GM12872 (cell line): ENCODE measurements around the gene ZNF628.

Source experiments
- CTCF ChIP-seq: IDR thresholded peaks from 3 replicates; pipeline ENCODE4 v1.5.1; 2011; ENCODE audit warnings: low read depth, mild to moderate bottlenecking, low read length, moderate library complexity; ENCODE audit not compliant: insufficient read depth

The ZNF628 gene

GRCh38 chr19:55451965-55452748, 24.3 kb upstream of the ZNF628 start:
- TF ChIP-seq CTCF, result no peak

- TF ChIP-seq CTCF, result no peak
These were observed 23.6 kb upstream of the ZNF628 start for GRCh38 chr19:55452749-55453346.

- no peak for TF ChIP-seq CTCF
These were observed 22.7 kb upstream of the ZNF628 start for GRCh38 chr19:55453511-55454260.

GRCh38 chr19:55454787-55455243, 21.6 kb upstream of the ZNF628 start:
- peak; percentile 73 for TF ChIP-seq CTCF

- TF ChIP-seq CTCF, result no peak
These were observed 20.7 kb upstream of the ZNF628 start for GRCh38 chr19:55455576-55456235.

- no peak for TF ChIP-seq CTCF
These were observed 20.1 kb upstream of the ZNF628 start for GRCh38 chr19:55456347-55456746.
